Measurements from ENCODE around the gene SALL3.

DNA sequence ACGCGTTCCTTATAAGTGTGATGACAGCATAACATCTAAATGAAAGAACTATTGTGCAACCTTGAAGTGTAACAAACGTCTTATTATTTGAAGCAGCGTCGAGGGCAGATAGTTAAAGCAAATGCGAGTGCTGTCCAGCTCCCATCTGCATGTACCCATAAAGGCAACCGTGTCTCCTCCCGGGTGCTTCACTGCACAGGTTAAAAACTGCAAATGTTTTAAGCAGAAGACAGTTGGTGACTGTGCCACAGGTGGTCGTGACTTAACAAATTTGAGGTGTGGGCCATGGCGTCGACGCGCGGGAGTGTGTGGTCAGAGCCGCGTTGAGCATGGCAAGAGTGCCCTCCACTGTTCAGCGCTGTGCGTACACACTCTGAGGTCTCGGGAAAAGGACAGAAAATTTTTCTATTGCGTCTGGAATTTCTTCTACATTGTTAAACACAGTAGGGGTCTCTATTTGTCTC is 6.4 kb downstream of the SALL3 start:
- TF ChIP-seq POLR2A (IDR thresholded peaks at IDR 0.05) (no peak), CTCF (IDR thresholded peaks at IDR 0.05) (peak in 1 of 5 experiments; percentile 19), POLR2AphosphoS5 (IDR thresholded peaks at IDR 0.05) (no peak), EP300 (IDR thresholded peaks at IDR 0.05; ENCODE audit: low read depth) (no peak)
